ENCODE measurements around the gene KDM4E. TPM values are rescaled to one million over a fixed set of nuclear protein-coding genes. Genes with fewer than 3 reads are reported as not detected.
A peak's percentile ranks its signal among the peaks of the same experiment; 100 is the strongest.

Gene KDM4E
- total and polyA plus RNA-seq, 9 of the 15 experiments (the other 6 are each of a cell fraction or from before 2014, with no cell fraction given): 0.04 TPM; not detected in 8

DNA sequence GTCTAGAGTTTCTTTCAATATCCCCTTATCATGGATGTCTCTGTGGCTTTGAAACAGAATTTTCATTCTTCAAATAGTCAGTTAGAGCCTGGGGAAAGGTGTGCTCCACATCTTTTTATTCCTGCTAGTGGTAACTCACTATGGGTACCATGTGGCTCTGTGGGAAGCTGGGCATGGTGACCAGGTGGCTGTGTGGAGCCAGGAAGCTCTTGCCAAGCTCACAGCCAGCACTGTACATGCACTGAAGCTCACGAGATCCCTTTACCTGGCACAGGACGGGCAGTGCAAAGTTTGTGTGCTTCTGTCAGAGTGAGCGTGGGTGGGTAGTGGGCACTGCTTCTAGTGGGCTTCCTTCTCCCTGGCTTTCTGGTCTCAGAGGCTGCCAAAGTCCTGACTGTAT is 17.8 kb downstream of the KDM4E start:
- in situ Hi-C loops (cut with MboI) (no loop called here), intact Hi-C loops (cut with micrococcal nuclease) (no loop called here)
- Histone ChIP-seq H3K9ac (ENCODE audit: insufficient read depth in 1 of 2, low read depth in 2 of 2, low read length in 2 of 2) (no peak overlapping the region), H3K36me3 (ENCODE audit: control insufficient read depth, insufficient read depth, low read length) (no peaks in the 10 kb centered on the region), H3K4me3 (no peak overlapping the region), H3K27me3 (ENCODE audit: control insufficient read depth in 2 of 2, insufficient read depth in 2 of 2, low read length in 2 of 2) (peaks cover 0 to 27% of the 10 kb centered on the region in 2 experiments; a peak in 4 of 5 replicates), H4K20me1 (replicated peaks; ENCODE audit: control insufficient read depth, insufficient read depth, low read length) (no peaks in the 10 kb centered on the region), H2AFZ (ENCODE audit: low read depth, low read length) (no peak overlapping the region), H3K9me3 (replicated peaks; ENCODE audit: control insufficient read depth, insufficient read depth, low read depth, low read length) (no peaks in the 10 kb centered on the region), H3K79me2 (ENCODE audit: control insufficient read depth, insufficient read depth, low read length) (no peaks in the 10 kb centered on the region), H3K4me2 (ENCODE audit: insufficient read depth, low read length) (no peak overlapping the region), H3K4me1 (replicated peaks in 1 of 2; ENCODE audit: control insufficient read depth in 2 of 2, insufficient read depth in 2 of 2, low read length in 2 of 2) (no peaks in the 10 kb centered on the region), H3K9me1 (ENCODE audit: control insufficient read depth, insufficient read depth, low read length) (no peaks in the 10 kb centered on the region), H3K27ac (ENCODE audit: extremely low read depth, low read depth, low read length) (no peak overlapping the region)
- no peak for TF ChIP-seq TCFL5 (CRISPR knock-in tag; conservative IDR thresholded peaks at IDR 0.05)
- no peak for TF ChIP-seq EWSR1 (IDR thresholded peaks at IDR 0.05; ENCODE audit: borderline replicate concordance, low read depth, partially characterized antibody)
- TF ChIP-seq ZNF583 (CRISPR knock-in tag; IDR thresholded peaks at IDR 0.05): no peak
- TF ChIP-seq ZNF184 (CRISPR knock-in tag; IDR thresholded peaks at IDR 0.05): no peak
- ChIA-PET POLR2A (interaction anchor here (1.8 to 1.9 kb wide), 2 partner anchors 10 to 24 kb away, joined by 4 to 6 read pairs; partner anchors contain the start of gene SRSF8), CTCF (ENCODE audit: low intra/inter-chr PET ratio) (no interaction called here)
- 10% methylated on average over 3 of the region's 3 CpGs for WGBS (ENCODE audit: insufficient coverage, low coverage, missing lambda C conversion rate)
- DNase-seq (ENCODE audit: extremely low read depth in 1 of 4, low spot score in 3 of 4) (no peak), ATAC-seq (no peak), FAIRE-seq (no peak)
- BruUV-seq (replicated peaks): no TSS peak

DNA sequence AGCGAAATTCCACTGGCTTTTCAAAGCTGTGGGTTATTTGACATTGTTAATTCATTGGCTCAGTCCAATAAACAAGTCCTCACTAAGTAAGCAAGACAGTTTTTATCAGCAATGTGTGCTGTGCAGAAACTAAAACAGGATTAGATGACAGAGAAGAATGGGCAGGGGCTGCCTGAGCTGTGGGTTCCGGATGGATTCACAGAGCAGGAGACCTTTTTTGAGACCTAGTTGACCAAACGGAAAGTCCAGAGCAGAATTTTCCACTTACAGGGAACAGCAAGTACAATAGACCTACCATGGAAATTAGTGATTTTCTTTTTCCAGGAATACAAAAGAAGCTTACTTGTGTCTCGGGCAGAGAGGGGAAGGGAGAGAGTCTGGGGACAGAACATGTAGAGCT is 19.0 kb downstream of the KDM4E start:
- Histone ChIP-seq H4K20me1 (replicated peaks; ENCODE audit: control insufficient read depth, insufficient read depth, low read length) (no peaks in the 10 kb centered on the region), H3K9me3 (replicated peaks; ENCODE audit: control insufficient read depth, insufficient read depth, low read depth, low read length) (no peaks in the 10 kb centered on the region), H3K36me3 (ENCODE audit: control insufficient read depth, insufficient read depth, low read length) (no peaks in the 10 kb centered on the region), H2AFZ (ENCODE audit: low read depth, low read length) (no peak overlapping the region), H3K79me2 (ENCODE audit: control insufficient read depth, insufficient read depth, low read length) (no peaks in the 10 kb centered on the region), H3K4me1 (replicated peaks in 1 of 2; ENCODE audit: control insufficient read depth in 2 of 2, insufficient read depth in 2 of 2, low read length in 2 of 2) (no peaks in the 10 kb centered on the region), H3K4me2 (ENCODE audit: insufficient read depth, low read length) (peak overlapping the region; percentile 17; the same call in 1 of the 2 replicates), H3K27me3 (ENCODE audit: control insufficient read depth in 2 of 2, insufficient read depth in 2 of 2, low read length in 2 of 2) (peaks cover 0 to 27% of the 10 kb centered on the region in 2 experiments; a peak in 4 of 5 replicates), H3K9ac (ENCODE audit: insufficient read depth in 1 of 2, low read depth in 2 of 2, low read length in 2 of 2) (no peak overlapping the region), H3K4me3 (no peak overlapping the region), H3K27ac (ENCODE audit: extremely low read depth, low read depth, low read length) (no peak overlapping the region), H3K9me1 (ENCODE audit: control insufficient read depth, insufficient read depth, low read length) (no peaks in the 10 kb centered on the region)
- no peak for FAIRE-seq
- in situ Hi-C loops (cut with MboI) (no loop called here), intact Hi-C loops (cut with micrococcal nuclease) (no loop called here)
- POLR2A ChIA-PET: interaction anchor here (0.7 to 1.9 kb wide), 4 partner anchors 11 to 745 kb away, joined by 3 to 6 read pairs (median 4); partner anchors contain the start of genes FAM76B and SRSF8
- CTCF ChIA-PET (ENCODE audit: low intra/inter-chr PET ratio): no interaction called here
- no TSS peak for BruUV-seq (replicated peaks)
- no peak for DNase-seq (ENCODE audit: extremely low read depth in 1 of 4, low spot score in 3 of 4)
- ATAC-seq: no peak
- WGBS (ENCODE audit: insufficient coverage, low coverage, missing lambda C conversion rate): 11% methylated on average over 4 of the region's 4 CpGs
- TF ChIP-seq SAFB (IDR thresholded peaks at IDR 0.05; ENCODE audit: borderline replicate concordance, low read depth, low read length): no peak
- TF ChIP-seq HIVEP1 (CRISPR knock-in tag; IDR thresholded peaks at IDR 0.05): no peak
- no peak for TF ChIP-seq ZNF184 (CRISPR knock-in tag; IDR thresholded peaks at IDR 0.05)
- TF ChIP-seq ZNF780A (CRISPR knock-in tag; IDR thresholded peaks at IDR 0.05): no peak
- no peak for TF ChIP-seq JUN (IDR thresholded peaks at IDR 0.05; ENCODE audit: borderline replicate concordance, low read depth, low read length)
- no peak for TF ChIP-seq JUN (CRISPR knock-in tag; IDR thresholded peaks at IDR 0.05; ENCODE audit: borderline replicate concordance)
- no peak for TF ChIP-seq ZNF77 (CRISPR knock-in tag; IDR thresholded peaks at IDR 0.05)
- no peak for TF ChIP-seq CBX3 (IDR thresholded peaks at IDR 0.05; ENCODE audit: borderline replicate concordance in 1 of 2, low read length in 2 of 2)
- TF ChIP-seq NFIC (IDR thresholded peaks at IDR 0.05): no peak
- TF ChIP-seq TEAD1 (CRISPR knock-in tag; IDR thresholded peaks at IDR 0.05): no peak
- no peak for TF ChIP-seq POLR3A (IDR thresholded peaks at IDR 0.05; ENCODE audit: borderline replicate concordance, extremely low read depth, insufficient read depth, insufficient read length)
- TF ChIP-seq PML (IDR thresholded peaks at IDR 0.05; ENCODE audit: low read length): no peak
- TF ChIP-seq ZNF766 (CRISPR knock-in tag; conservative IDR thresholded peaks at IDR 0.05): no peak
- no peak for TF ChIP-seq NFIX (CRISPR knock-in tag; IDR thresholded peaks at IDR 0.05; ENCODE audit: low read depth)
- TF ChIP-seq ETS2 (tag; IDR thresholded peaks at IDR 0.05; ENCODE audit: borderline replicate concordance, poor library complexity, severe bottlenecking): no peak
- TF ChIP-seq NFE2 (IDR thresholded peaks at IDR 0.05; ENCODE audit: low read depth): no peak

All from K562 (cell line).